ENCODE results near the gene PRKCA. TPM values are rescaled to one million over a fixed set of nuclear protein-coding genes. Genes with fewer than 3 reads are reported as not detected.

The PRKCA gene
- polyA plus RNA-seq, 3 donors, result 24.5 to 28.5 (median 27.0) TPM

DNA sequence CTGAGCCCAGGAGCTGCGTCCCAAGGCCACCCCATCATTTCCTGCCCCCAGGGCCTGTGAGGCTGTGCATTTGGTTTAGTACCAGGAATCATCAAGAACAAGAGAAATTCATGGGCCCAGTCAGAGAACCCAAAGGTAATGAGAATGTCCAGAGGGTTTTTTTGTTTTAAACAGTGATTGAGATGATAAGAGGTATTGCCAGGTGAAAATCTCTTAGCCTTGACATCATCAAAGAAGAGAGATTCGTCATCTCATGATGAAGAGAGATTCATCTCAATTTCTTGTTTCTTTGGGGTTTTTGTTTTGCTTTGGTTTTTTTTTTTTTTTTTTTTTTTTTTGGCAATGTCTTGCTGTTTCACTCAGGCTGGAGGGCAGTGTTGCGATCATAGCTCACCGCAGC lies 361.9 kb downstream of the PRKCA start:
- DNase-seq (ENCODE audit: extremely low read depth in 1 of 11, low read depth in 9 of 11, low spot score in 4 of 11), result no peak

DNA sequence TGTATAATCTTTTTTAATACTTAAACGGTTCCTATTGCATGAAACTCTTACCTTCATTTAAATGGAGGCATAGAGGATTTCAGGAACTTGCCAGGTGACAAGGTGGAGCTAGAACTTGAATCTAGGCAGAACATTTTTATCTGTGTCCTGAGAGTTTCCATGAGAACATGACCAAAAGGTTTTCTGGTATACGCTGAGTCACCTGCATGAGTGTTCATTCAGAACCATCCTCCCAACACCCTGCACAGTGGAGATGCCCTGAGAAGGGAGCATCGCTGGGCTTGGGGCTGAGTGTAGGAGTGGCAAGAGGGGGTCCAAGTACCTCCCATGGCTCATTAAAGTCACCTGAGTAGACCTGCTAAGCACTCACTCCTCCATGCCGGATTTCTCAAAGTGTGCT lies 362.8 kb downstream of the PRKCA start:
- no peak for DNase-seq (ENCODE audit: extremely low read depth in 1 of 11, low read depth in 9 of 11, low spot score in 4 of 11)

DNA sequence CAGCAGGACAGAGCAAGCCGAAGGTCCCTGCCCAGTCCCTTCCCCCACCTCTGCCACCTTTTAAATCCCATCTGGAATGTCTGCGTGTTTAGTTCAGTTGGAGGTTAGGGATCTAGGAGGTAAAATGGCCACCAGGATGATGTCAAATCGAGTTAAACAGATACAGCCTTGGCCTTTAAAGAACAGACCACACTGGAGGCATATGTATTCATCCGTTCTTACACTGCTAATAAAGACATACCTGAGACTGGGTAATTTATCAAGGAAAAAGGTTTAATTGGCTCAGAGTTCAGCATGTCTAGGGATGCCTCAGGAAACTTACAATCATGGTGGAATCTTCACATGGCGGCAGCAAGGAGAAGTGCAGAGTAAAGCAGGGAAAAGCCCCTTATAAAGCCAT lies 364.7 kb downstream of the PRKCA start:
- DNase-seq (ENCODE audit: extremely low read depth in 1 of 11, low read depth in 9 of 11, low spot score in 4 of 11), result no peak

DNA sequence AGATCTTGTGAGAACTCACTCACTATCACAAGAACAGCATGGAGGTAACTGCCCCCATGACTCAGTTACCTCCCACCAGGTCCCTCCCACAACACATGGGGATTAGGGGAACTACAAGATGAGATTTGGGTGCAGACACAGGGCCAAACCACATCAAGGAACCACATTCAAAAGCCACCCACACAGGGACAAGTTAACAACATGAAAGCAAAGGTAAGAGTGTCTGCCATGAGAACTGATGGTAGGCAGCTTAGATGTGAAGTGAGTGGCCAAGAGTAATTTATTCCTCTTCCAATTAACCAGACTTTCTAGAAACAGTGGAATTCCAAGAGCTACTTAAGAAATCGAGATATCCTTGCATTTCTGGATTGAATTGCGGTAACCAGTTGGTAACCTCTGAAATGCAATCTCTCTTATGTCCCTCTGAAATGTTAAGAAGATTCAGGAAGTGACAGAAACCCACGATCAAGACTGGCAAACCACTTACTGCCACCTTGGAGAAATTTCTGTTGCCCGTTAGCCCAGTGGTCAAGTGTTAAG lies 365.1 kb downstream of the PRKCA start:
- DNase-seq (ENCODE audit: extremely low read depth in 1 of 11, low read depth in 9 of 11, low spot score in 4 of 11), result no peak

DNA sequence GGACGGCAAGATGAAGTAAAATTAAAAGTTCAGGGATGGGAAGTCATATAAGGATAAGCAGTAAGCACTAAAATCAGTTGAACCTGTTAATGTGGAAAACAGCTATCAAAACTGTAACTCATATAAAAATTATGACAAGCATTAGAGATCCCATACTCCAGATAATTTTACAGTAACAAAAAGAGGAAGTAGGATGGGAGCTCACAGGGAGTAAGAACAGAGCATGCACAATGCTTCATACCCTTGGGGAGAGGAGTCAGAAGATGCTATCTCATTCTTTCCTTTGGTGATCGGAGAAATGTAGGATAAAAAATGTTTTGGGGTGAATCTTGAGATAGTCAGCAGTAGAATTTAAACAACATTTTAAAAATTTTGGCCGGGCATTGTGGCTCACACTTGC lies 367.8 kb downstream of the PRKCA start:
- DNase-seq (ENCODE audit: extremely low read depth in 1 of 11, low read depth in 9 of 11, low spot score in 4 of 11), result no peak

DNA sequence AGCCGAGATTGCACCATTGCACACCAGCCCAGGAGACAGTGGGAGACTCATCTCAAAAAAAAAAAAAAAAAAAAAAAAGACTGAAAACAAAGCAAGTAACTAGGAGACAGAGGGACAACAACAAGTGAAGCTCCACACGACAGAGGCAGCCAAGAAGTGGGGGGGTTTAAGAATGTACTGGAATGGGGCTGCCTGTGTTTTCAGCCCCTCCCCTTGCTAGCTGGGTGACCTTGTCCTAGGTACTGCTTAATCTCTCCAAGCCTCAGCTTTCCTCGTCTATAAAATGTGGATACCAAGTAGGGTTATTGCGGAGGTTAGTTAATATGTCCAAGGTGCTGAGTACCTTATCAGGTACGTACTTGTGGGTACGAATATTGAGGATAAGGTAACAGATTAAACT lies 368.7 kb downstream of the PRKCA start:
- DNase-seq (ENCODE audit: extremely low read depth in 1 of 11, low read depth in 9 of 11, low spot score in 4 of 11), result no peak

DNA sequence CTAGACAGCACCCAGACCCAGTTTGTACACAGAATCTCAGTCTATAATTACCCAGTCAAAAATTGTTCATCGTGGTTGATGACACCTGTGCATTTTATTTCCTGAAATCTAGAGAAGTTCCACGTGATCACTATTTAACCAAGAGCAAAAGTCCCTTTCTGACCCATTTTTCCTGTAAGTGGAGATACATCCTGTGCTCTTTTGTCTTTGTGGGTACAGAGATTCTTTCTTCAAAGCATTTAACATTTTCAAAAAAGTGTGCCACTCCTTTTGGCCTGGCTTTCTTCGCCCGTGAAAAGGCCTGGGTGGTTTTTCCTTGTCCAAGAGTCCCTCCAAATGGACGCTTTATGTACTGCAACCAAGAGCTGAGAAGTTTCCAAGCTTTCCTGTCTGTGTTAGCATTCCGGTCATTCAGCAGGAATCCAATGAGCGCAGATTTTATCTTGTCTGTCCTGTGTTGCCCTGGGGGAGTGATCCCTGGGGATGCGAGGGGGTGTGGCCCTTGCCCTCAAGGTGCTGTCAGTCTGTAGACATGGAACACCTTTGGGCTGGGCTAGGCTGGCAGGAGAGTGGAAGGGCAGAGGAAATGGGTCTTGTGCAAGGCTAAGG lies 371.4 kb downstream of the PRKCA start:
- DNase-seq (ENCODE audit: extremely low read depth in 1 of 11, low read depth in 9 of 11, low spot score in 4 of 11), result peak in 5 of 11 donors; percentile 38 to 56 (median 45)

DNA sequence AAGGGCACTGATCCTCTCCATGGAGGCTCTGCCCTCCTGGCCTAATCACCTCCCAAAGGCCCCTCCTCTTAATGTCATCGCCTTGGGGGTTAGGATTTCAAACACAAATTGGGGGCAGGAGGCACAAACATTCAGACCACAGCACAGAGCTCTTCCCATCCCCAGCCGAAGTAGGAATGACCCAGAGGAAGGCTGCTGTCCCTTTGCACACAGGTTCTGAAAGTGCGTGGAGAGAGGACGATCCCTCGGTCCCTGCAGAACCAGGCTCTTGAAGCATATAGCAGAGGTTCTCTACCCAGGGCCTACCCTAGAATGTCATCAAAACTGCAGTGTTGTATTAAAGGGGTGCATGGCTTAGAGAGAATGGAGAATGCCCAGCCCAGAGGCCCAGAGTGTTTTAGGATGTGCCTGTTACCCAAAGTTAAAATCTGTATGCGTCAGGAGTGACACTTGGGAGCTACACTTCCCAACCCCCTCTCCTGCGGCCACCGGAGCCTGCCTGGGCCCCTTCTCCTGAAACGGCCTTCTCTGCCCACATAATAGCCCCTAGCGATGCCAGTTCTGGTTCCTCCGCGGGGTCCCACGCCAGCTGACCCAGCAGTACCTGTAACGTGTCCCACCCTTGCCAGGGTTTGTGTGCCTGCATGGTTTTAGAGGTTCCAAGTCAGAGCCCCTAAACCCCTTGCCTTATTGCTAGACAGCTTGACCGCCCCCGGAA lies 373.0 kb downstream of the PRKCA start:
- DNase-seq (ENCODE audit: extremely low read depth in 1 of 11, low read depth in 9 of 11, low spot score in 4 of 11), result no peak

DNA sequence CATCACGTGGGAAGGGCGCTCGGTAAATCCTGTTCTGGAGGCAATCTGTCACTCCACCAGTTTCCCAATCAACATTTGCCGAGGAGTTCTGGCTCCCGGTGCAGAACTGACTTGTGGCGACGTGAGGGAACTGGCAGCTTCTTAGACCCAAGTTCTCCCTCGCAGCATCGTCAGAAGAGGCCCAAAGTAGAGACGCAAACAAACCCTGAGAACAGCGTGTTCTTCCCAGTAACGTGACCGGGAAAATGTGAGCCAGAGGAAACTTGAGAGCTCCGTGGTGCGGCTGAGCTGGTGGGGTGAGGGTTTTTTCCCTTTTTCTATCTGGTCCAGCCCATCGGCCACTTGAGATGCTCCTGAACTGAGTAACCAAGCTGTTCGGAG lies 373.6 kb downstream of the PRKCA start:
- no peak for DNase-seq (ENCODE audit: extremely low read depth in 1 of 11, low read depth in 9 of 11, low spot score in 4 of 11)

DNA sequence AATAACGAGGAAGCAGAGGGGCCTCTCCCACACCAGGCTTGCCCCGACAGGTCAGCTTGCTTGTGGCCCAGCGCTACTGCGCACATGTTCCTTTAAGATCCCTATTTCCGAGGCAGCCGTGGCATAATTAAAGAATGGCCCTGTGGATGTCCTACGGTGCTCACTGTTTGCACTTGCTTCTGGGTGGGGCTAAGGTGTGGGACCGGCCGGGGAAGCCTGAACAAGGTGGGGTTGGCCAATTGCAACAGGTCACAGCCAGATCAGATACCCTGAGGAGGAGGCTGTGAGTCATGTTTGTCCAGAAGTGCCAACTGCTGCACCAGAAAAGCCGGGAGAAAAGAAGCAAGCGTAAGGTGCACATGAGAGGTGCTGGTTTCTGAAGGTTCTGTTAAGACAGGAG lies 374.0 kb downstream of the PRKCA start:
- no peak for DNase-seq (ENCODE audit: extremely low read depth in 1 of 11, low read depth in 9 of 11, low spot score in 4 of 11)

DNA sequence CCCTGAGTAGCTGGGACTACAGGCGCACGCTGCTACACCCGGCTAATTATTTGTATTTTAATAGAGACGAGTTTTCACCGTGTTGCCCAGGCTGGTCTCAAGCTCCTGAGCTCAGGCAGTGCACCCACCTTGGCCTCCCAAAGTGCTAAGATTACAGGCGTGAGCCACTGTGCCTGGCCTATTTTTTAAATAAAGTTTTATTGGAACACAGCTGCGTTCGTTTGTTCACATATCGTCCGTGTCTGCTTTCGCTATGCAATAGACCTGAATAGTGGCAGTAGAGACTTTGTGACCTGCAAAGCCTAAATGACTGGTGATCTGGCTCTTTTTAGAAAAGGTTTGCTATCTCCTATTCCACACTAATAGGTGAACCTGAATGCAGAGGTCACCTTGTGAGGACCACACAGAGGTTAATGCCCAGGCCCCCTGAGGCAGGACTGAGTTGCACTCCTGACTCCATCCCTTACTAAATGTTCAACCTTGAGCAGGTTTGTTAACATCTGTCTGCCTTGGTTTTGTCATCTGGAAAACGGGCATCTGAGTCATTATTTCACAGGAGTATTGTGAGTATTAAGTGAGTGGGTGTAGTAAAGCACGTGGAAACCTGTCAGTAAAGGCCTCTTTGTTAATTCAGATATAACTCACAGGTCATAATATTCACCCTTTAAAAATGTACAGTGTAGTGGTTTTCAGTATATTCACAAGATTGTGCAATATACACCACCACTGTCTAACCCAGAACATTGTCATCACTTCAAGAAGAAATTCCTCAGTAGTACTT lies 375.0 kb downstream of the PRKCA start:
- DNase-seq (ENCODE audit: extremely low read depth in 1 of 11, low read depth in 9 of 11, low spot score in 4 of 11), result no peak

DNA sequence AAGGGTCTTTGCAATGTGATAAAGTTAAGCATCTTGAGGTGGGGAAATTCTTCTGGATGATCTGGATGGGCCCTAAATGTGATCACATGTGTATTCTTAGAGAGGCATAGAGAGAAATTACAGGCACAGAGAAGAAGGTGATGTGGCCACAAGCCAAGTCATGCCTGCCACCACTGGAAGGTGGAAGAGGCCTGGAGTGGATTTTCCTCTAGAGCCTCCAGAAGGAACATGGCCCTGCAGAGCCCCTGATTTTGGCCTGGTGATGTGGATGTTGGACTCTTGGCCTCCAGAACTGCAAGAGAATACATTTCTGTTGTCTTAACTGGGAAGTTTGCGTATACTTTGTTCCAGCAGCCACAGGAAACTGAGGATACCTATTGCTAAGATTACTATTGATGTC lies 375.6 kb downstream of the PRKCA start:
- no peak for DNase-seq (ENCODE audit: extremely low read depth in 1 of 11, low read depth in 9 of 11, low spot score in 4 of 11)

DNA sequence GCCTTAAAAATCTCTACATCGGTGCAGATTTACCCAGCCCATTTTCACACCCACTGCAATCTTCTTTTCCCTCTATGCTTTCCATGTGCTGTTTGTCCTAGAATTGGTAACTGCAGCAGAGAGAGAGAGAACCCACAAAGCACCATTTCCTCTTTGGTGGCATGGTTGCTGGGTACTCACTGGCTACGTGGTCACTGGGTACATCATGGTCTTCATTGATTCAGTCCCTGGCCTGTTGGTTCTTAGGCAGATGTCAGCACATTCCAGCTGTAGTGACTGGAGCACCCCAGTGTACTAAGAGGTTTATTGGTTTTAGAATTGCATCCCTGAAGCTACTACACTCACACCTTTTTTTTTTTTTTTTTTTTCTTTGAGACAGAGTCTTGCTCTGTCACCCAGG lies 376.4 kb downstream of the PRKCA start:
- no peak for DNase-seq (ENCODE audit: extremely low read depth in 1 of 11, low read depth in 9 of 11, low spot score in 4 of 11)

DNA sequence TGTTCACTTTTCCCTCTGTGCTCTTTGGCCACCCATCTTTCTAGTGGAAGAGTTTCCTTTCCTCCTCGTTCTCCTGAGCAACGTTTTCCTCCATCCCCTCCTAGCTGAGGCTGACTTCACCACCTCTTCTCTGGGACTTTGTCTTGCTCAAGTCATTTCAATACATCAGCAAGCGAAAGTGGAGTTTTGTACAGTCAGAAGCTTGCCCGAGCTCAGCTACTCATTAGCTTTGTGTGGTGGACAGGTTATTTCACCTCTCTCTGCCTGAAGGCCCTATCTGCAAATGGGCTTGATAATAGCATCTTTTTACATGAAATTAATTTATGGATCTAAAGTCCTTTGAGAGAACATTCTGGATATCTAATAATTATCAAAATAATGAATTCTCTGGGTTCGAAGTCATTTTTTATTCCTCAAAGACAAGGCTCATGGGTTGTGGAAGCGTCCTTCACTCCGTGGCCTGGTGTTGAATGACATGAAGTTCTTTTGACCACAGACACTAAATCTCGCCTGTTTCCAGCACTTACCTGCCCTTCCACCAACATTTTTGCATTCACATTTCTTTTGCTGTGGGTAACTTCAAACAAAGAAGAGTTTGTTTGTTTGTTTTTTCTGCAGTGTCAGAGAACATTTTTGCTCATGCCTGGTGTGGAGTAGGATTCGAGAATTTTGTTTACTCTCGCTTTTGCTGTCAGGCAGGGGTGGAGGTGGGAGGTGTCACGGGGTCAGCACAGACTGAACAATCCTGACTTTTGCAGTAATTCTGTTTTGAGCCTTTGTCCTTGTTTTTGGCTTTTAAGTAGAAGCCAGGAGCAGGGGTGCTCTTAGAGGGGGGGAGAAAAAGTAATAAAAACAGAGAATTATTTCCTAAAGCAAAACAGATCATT lies 377.5 kb downstream of the PRKCA start:
- DNase-seq (ENCODE audit: extremely low read depth in 1 of 11, low read depth in 9 of 11, low spot score in 4 of 11), result no peak

DNA sequence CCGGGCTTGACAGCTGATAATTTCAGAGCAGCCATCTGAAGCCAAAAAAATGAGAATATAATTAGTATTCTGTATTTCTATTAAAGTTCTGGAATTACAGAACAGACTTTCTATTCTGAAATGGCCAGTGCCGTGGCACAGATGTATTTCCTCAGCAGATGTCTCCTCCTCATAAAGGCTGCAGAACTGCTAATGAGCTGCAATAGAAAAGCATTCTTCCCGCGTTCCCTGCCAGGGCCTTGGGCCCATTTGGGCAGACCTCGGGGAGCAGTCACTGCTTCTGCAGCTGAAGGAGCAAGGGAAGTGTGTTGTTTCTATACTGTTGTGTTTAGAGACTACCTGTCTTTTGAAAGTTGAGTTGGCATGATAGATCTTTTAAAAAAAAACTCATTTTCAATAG lies 379.9 kb downstream of the PRKCA start:
- DNase-seq (ENCODE audit: extremely low read depth in 1 of 11, low read depth in 9 of 11, low spot score in 4 of 11), result no peak

DNA sequence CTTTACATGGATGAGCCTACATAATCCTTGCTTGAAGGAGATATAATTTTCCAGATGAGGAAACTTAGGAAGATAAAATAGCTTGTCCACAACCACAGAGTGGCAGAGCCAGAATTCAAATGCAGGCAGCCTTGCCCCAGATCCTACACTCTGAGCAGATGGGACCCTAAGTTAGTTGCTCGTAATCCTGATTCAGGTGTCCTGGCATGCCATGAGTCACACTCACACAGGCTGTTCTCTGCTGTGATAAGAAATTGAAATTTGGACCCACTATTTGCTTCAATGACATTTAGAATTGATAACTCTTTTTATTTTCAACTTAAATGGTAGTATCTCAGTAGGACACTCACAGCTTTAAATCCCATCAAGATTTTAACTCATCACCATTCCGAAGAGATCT lies 381.8 kb downstream of the PRKCA start:
- no peak for DNase-seq (ENCODE audit: extremely low read depth in 1 of 11, low read depth in 9 of 11, low spot score in 4 of 11)

DNA sequence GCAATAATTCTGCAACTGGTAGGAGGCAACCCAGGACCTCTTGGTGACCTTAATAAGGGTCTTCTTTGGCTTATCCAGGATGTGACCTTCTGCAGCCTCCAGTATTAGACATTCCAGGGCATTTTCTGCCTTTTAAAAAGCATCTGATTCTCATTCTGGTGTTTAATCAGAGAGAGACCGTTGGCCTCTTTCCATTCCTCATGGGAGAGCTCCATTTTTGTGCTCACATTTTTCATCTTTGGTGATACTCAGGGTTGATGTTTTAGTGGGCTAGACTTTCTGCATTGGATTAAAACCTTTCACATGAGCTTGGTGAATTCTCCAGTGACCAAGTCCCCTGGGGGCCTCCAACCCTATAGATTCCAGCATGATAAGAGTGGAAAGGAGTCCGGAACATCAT lies 382.3 kb downstream of the PRKCA start:
- DNase-seq (ENCODE audit: extremely low read depth in 1 of 11, low read depth in 9 of 11, low spot score in 4 of 11), result no peak

DNA sequence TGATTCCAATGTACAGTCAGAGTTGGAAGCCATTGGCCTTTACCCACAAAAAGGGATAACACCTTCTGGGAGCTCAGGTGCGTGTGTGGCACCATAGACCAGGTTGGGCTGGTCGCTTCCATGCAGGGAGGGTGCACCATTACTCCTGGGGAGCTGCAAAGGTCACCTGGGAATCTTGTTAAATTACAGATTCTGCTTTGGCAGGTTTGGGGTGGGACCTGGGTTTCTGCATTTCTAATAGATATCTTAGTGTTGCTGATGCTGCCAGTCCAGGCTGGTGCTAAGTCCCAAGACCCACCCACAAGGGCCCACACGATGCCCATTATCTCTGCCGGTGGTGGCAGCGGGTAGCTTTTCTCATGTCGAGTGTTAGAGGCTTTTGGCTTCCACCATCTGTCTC lies 384.2 kb downstream of the PRKCA start:
- no peak for DNase-seq (ENCODE audit: extremely low read depth in 1 of 11, low read depth in 9 of 11, low spot score in 4 of 11)

DNA sequence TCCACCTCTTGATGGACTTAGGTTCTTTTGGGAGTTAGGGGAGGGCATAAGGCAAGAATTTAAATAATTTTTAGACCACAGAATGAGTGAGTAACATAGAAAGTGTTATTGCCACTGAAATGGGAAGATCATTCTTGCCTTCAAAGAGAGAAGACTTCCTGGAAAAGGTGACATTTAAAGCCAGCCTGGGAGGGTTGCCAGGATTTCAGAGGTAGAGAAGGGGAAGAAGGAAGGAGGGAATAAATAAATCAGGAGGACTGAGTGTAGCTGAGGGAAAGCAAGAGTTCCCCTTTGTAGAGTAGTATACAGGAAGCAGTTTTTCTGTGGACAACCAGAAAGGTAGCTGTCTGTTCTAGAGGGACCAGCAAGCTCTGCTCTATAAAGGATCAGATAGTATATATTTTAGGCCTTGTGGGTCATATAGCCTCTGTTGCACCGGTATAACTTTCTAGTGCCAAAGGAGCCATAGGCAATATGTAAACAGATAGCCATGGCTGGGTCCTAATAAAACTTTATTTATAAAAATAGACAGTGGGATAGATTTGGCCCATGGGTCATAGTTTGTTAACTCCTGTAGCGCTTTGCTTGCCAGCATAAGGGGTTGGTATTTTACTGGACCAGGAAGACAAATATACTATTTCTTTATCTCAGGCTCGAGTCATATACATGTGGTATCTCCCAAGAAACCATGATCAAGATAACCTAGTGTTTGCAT lies 385.3 kb downstream of the PRKCA start:
- DNase-seq (ENCODE audit: extremely low read depth in 1 of 11, low read depth in 9 of 11, low spot score in 4 of 11), result no peak
